Astrocyte of the hippocampus (primary cell): ENCODE results near the gene RNASEH1.
A peak's percentile ranks its signal among the peaks of the same experiment; 100 is the strongest.

ENCODE experiments used
- DNase-seq: peaks from one replicate; pipeline ENCODE4 v3.0.0; 2011; ENCODE audit warnings: low read depth, low spot score

RNASEH1 gene

GRCh38 chr2:3557639-3558204 is 411 bp downstream of the RNASEH1 start:
- DNase-seq: no peak

GRCh38 chr2:3553946-3554345 is 4.2 kb downstream of the RNASEH1 start:
- DNase-seq: no peak

- no peak for DNase-seq
These were observed 10.2 kb downstream of the RNASEH1 start for GRCh38 chr2:3547915-3548314.

- DNase-seq: no peak
These were observed 12.2 kb downstream of the RNASEH1 start for GRCh38 chr2:3545788-3546478.

- DNase-seq: no peak
These were observed 15.0 kb downstream of the RNASEH1 start for GRCh38 chr2:3543023-3543683.

- no peak for DNase-seq
These were observed 16.0 kb downstream of the RNASEH1 start for GRCh38 chr2:3542107-3542506.

- DNase-seq: no peak
These were observed 18.3 kb downstream of the RNASEH1 start for GRCh38 chr2:3539836-3540235.

GRCh38 chr2:3536682-3537632 is 21.2 kb downstream of the RNASEH1 start:
- peak; percentile 73 for DNase-seq

GRCh38 chr2:3535794-3536681 is 22.1 kb downstream of the RNASEH1 start:
- peak; percentile 92 for DNase-seq

- DNase-seq: no peak
These were observed 22.7 kb downstream of the RNASEH1 start for GRCh38 chr2:3535467-3535793.

GRCh38 chr2:3534251-3534814 is 23.8 kb downstream of the RNASEH1 start:
- DNase-seq: no peak

GRCh38 chr2:3533836-3534235 is 24.3 kb downstream of the RNASEH1 start:
- DNase-seq: no peak

GRCh38 chr2:3532941-3533340 is 25.2 kb downstream of the RNASEH1 start:
- no peak for DNase-seq

- no peak for DNase-seq
These were observed 28.7 kb downstream of the RNASEH1 start for GRCh38 chr2:3529316-3530025.

GRCh38 chr2:3527886-3528785 is 30.0 kb downstream of the RNASEH1 start:
- DNase-seq: no peak

GRCh38 chr2:3526871-3527270 is 31.3 kb downstream of the RNASEH1 start:
- no peak for DNase-seq

GRCh38 chr2:3523551-3524041 is 34.5 kb downstream of the RNASEH1 start:
- DNase-seq: peak; percentile 36

GRCh38 chr2:3522961-3523421 is 35.1 kb downstream of the RNASEH1 start:
- peak; percentile 31 for DNase-seq

GRCh38 chr2:3520591-3520990 is 37.5 kb downstream of the RNASEH1 start:
- no peak for DNase-seq
